ENCODE results near the gene GPRC5B. TPM values are rescaled to one million over a fixed set of nuclear protein-coding genes. Genes with fewer than 3 reads are reported as not detected.

Gene GPRC5B
- total RNA-seq, 1 donor from 2014 or later = 21.1 TPM

DNA sequence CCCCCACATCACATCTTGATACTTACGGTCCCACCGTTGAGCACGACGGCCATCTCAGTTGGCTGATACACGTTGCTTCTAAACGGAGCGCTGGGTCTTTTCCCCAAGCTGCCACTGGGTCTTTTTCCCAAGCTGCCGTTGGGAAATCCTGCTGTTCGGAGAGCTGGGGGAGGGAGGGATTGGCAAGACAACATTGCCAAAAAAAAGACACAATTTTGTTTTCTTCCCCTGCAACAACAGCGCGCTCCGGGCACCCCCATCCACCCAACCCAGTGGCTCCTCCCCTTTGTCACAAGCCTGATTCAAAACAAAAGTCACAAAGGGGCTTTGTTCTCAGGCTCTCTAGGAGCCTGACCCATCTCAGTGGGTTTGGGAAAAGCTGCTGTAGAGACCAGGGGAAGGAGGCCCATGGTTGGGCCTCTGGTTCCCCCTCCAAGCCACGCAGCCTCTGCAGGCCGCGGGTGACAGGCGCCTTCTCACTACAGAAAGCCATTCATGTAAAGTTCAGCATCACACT is 22.8 kb downstream of the GPRC5B start:
- Histone ChIP-seq H3K4me3 (no peak overlapping the region), H3K27me3 (no peaks in the 10 kb centered on the region), H3K4me1 (no peaks in the 10 kb centered on the region), H3K9me3 (no peaks in the 10 kb centered on the region), H3K36me3 (no peaks in the 10 kb centered on the region), H3K27ac (no peak overlapping the region)
- intact Hi-C loops (cut with DNase I) = no loop called here
- ATAC-seq = no peak
- TF ChIP-seq, protein P1, sequence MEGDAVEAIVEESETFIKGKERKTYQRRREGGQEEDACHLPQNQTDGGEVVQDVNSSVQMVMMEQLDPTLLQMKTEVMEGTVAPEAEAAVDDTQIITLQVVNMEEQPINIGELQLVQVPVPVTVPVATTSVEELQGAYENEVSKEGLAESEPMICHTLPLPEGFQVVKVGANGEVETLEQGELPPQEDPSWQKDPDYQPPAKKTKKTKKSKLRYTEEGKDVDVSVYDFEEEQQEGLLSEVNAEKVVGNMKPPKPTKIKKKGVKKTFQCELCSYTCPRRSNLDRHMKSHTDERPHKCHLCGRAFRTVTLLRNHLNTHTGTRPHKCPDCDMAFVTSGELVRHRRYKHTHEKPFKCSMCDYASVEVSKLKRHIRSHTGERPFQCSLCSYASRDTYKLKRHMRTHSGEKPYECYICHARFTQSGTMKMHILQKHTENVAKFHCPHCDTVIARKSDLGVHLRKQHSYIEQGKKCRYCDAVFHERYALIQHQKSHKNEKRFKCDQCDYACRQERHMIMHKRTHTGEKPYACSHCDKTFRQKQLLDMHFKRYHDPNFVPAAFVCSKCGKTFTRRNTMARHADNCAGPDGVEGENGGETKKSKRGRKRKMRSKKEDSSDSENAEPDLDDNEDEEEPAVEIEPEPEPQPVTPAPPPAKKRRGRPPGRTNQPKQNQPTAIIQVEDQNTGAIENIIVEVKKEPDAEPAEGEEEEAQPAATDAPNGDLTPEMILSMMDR (IDR thresholded peaks at IDR 0.05) = no peak
- no peak for DNase-seq

DNA sequence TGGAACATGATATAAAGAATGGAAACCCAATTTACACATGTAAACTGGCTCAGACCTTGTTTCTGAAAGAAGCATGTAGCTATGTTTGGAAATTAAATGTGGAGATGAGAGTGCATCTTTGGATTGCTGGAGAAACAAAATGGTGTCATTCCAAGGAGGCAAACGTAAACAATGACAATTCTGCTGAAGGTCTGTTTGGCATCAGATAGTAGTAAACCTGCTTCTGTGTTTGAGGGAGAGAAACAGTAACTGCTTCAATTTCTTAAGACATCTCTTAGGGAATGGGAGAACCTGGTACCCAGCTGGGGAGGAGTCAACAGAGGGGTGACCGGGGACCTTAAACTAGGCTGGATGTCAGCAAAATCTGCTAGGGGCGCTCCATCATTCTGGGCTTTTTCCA is 23.5 kb downstream of the GPRC5B start:
- intact Hi-C loops (cut with DNase I) = no loop called here
- Histone ChIP-seq H3K9me3 (no peaks in the 10 kb centered on the region), H3K36me3 (no peaks in the 10 kb centered on the region), H3K4me1 (no peaks in the 10 kb centered on the region), H3K27me3 (no peaks in the 10 kb centered on the region), H3K27ac (no peak overlapping the region), H3K4me3 (no peak overlapping the region)
- TF ChIP-seq, protein P1 (IDR thresholded peaks at IDR 0.05) = no peak
- DNase-seq = no peak
- ATAC-seq = no peak

DNA sequence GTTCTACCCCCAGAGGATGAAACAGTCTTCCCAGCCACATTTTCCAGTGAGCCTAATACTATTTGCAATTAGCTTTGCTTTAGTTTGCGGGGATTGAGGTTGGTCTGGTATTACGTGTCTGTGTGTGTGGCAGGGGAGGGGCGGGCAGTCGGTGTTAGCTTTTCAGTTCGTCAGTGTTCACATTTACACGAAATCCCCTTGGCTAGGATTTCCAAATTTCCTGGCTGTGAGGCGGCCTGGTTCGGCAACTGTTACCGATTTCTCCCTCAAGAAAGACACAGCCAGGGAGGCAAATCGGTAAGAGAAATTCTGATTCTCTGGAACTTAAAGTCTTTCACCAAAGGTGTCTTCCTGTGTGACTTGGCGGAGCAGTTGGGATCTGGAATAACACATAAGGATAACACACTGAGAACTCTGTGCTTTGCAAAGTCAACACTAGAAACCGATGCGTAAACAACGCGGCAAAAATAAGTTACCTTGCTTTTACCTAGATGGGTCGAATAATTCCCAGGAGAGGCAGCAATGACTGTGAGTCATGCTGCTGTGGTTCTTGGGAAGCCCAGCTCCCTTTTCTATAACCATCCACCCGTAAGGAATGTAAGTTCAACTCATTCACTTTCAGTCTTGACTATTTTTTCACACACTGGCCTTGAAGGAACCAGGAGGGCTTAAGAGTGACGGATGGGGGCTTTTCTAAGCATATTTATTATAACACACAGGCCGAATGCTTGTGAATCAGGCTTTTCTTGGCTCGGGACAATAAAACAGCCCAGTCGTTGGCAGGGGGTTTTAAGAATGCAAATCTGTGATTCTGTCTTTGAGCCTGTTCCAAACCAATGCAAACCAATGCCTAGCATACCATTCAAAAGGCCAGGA is 24.2 kb downstream of the GPRC5B start:
- intact Hi-C loops (cut with DNase I) = no loop called here
- Histone ChIP-seq H3K27me3 (no peaks in the 10 kb centered on the region), H3K4me1 (no peaks in the 10 kb centered on the region), H3K36me3 (no peaks in the 10 kb centered on the region), H3K4me3 (no peak overlapping the region), H3K27ac (no peak overlapping the region), H3K9me3 (no peaks in the 10 kb centered on the region)
- TF ChIP-seq, protein P1 (IDR thresholded peaks at IDR 0.05) = no peak
- DNase-seq (no peak), ATAC-seq (no peak)

DNA sequence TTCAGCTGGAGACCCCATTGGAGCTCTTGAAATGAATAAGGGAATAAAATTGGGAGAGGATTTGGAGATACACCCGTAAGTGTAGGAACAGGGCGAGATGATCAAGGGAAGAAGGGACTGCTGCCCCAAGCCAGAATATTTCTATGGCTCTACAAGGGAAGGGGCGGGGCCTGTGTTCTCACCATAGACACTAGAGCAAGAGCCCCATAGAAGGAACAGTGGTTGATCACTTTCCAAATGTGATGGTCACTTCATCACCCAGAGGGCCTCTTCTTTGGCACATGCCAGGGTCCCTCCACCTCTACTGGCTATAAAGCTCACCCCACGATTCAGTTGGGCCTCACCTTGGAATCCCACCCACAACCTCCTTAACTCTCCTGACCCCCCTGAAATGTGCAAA is 25.0 kb downstream of the GPRC5B start:
- no peak overlapping the region for H3K27ac ChIP-seq
- DNase-seq = no peak

DNA sequence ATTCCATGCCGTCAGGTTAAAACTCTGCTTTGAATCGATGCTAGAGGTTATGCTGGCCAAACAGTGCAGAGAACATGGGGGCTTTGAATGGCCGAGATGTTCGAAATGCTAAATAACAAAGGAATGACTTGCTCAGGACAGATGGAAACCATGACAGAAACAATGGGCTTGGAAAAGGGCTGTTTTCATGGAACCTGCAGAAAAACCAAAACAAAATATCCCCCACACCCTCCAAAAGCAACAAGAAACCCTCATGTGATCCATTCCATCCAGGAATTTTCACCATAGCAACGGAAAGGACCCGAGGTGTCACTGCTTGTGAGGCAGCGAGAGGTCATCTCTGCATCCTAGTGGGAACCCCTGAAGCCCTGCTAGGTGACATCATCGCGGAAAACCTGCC is 25.5 kb downstream of the GPRC5B start:
- TF ChIP-seq, protein P1 (IDR thresholded peaks at IDR 0.05) = no peak
- DNase-seq = no peak
- H3K9me3 ChIP-seq = no peaks in the 10 kb centered on the region
- intact Hi-C loops (cut with DNase I) = no loop called here
- no peaks in the 10 kb centered on the region for H3K4me1 ChIP-seq
- no peaks in the 10 kb centered on the region for H3K36me3 ChIP-seq
- no peaks in the 10 kb centered on the region for H3K27me3 ChIP-seq
- ATAC-seq = no peak
- H3K27ac ChIP-seq = no peak overlapping the region
- no peak overlapping the region for H3K4me3 ChIP-seq

More for the DNA sequence above, 25.0 kb downstream of the GPRC5B start:
- no peaks in the 10 kb centered on the region for H3K4me1 ChIP-seq
- intact Hi-C loops (cut with DNase I) = no loop called here
- H3K9me3 ChIP-seq = no peaks in the 10 kb centered on the region
- H3K36me3 ChIP-seq = no peaks in the 10 kb centered on the region
- ATAC-seq = no peak
- no peak overlapping the region for H3K4me3 ChIP-seq
- TF ChIP-seq, protein P1 (IDR thresholded peaks at IDR 0.05) = no peak
- H3K27me3 ChIP-seq = no peaks in the 10 kb centered on the region
